ENCODE results near the gene XYLB.
A peak's percentile ranks its signal among the peaks of the same experiment; 100 is the strongest.
"Not testable (repeated sequence)": the region's sequence is repeated elsewhere in the genome, so short reads cannot be mapped to it uniquely, and the experiment has no call there.

Gene XYLB

GRCh38 chr3:38396239-38396638 is 49.7 kb downstream of the XYLB start:
- DNase-seq (ENCODE audit: low read depth), result no peak

GRCh38 chr3:38396861-38397260 is 50.3 kb downstream of the XYLB start:
- DNase-seq (ENCODE audit: low read depth), result no peak

- peak; percentile 5 for DNase-seq (ENCODE audit: low read depth)
Observed at GRCh38 chr3:38397320-38397719, 50.7 kb downstream of the XYLB start.

- DNase-seq (ENCODE audit: low read depth), result no peak
Observed at GRCh38 chr3:38401246-38401962, 54.8 kb downstream of the XYLB start.

- no peak for DNase-seq (ENCODE audit: low read depth)
Observed at GRCh38 chr3:38404286-38404685, 57.7 kb downstream of the XYLB start.

- DNase-seq (ENCODE audit: low read depth), result no peak
Observed at GRCh38 chr3:38411591-38411990, 65.0 kb downstream of the XYLB start.

GRCh38 chr3:38420758-38421157 is 74.2 kb downstream of the XYLB start:
- DNase-seq (ENCODE audit: low read depth), result not testable (repeated sequence)

GRCh38 chr3:38421679-38422336 is 75.2 kb downstream of the XYLB start:
- no peak for DNase-seq (ENCODE audit: low read depth)

- DNase-seq (ENCODE audit: low read depth), result not testable (repeated sequence)
Observed at GRCh38 chr3:38426798-38427426, 80.3 kb downstream of the XYLB start.

- DNase-seq (ENCODE audit: low read depth), result not testable (repeated sequence)
Observed at GRCh38 chr3:38432871-38433658, 86.5 kb downstream of the XYLB start.

- not testable (repeated sequence) for DNase-seq (ENCODE audit: low read depth)
Observed at GRCh38 chr3:38433661-38434060, 87.1 kb downstream of the XYLB start.

GRCh38 chr3:38438436-38439069 is 92.0 kb downstream of the XYLB start:
- DNase-seq (ENCODE audit: low read depth), result not testable (repeated sequence)

- not testable (repeated sequence) for DNase-seq (ENCODE audit: low read depth)
Observed at GRCh38 chr3:38443205-38443604, 96.6 kb downstream of the XYLB start.

GRCh38 chr3:38446085-38446686 is 99.6 kb downstream of the XYLB start:
- DNase-seq (ENCODE audit: low read depth), result no peak

GRCh38 chr3:38446812-38447211 is 100.2 kb downstream of the XYLB start:
- no peak for DNase-seq (ENCODE audit: low read depth)

- no peak for DNase-seq (ENCODE audit: low read depth)
Observed at GRCh38 chr3:38450853-38451252, 104.3 kb downstream of the XYLB start.

GRCh38 chr3:38453075-38453912 is 106.7 kb downstream of the XYLB start, which contains the start of gene ACVR2B:
ACVR2B (plus strand) TSS chr3:38453890; CDS start chr3:38454323, 433 bp downstream.
- DNase-seq (ENCODE audit: low read depth), result peak; percentile 70

- DNase-seq (ENCODE audit: low read depth), result no peak
Observed at GRCh38 chr3:38453913-38454177, 107.3 kb downstream of the XYLB start.

GRCh38 chr3:38454178-38454883 is 107.7 kb downstream of the XYLB start:
- no peak for DNase-seq (ENCODE audit: low read depth)
